Measurements from ENCODE around the gene ICE1.
"Not testable (repeated sequence)": the region's sequence is repeated elsewhere in the genome, so short reads cannot be mapped to it uniquely, and the experiment has no call there.

Gene ICE1

DNA sequence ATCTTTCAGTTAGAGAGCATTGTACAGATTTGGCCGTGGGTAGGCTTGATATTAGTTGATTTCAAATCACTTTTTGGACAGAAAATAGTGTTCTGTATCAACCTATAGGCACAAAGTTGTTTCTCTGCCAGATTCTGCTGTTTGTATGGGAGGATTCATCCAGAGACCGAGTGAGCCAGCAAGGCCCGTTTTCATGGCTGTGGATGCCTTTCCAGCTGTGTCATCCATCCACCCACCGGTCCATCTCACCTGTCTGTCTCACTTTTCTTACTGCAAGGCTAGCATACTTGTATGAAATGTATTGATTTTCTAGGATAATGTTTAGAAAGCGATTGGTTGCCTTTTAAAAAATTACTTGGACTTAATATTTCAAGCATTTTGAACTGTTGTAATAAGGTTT, 34.4 kb downstream of the ICE1 start:
- no peak for DNase-seq

DNA sequence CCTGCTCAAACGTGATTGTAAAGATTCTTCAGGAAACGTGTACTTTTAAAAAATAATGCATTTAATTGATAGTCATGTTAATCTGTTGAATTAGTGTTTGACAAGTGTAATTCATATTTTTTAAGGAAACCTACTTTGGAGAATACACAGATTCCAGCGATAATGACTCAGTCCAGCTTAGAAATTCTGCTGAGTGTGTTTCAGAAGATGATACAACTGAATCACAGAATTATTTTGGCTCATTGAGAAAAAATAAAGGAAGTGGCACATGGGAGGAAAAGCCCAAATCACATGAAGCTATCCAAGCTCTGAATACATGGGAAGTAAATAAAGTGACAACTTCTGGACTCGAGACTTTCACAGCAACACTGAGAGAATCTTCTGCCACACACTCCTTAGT, 37.8 kb downstream of the ICE1 start:
- no peak for DNase-seq

DNA sequence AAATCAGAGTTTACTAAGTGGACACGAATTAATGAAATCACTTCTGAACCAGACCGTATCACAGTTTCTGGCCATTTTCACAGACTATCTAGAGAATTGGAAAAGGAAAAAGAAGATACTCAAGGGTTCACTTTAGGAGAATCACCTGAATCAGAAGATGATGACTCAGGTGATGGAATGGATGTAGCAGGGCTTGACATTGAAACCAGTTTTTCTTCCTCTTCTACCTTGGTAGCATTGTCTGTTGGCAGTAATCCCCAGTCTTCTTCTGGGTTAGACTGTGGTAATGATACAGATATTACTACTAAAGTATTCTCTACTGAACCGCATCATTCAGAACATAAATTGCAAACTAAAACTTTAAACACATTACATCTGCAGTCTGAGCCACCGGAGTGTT, 38.5 kb downstream of the ICE1 start:
- no peak for DNase-seq

DNA sequence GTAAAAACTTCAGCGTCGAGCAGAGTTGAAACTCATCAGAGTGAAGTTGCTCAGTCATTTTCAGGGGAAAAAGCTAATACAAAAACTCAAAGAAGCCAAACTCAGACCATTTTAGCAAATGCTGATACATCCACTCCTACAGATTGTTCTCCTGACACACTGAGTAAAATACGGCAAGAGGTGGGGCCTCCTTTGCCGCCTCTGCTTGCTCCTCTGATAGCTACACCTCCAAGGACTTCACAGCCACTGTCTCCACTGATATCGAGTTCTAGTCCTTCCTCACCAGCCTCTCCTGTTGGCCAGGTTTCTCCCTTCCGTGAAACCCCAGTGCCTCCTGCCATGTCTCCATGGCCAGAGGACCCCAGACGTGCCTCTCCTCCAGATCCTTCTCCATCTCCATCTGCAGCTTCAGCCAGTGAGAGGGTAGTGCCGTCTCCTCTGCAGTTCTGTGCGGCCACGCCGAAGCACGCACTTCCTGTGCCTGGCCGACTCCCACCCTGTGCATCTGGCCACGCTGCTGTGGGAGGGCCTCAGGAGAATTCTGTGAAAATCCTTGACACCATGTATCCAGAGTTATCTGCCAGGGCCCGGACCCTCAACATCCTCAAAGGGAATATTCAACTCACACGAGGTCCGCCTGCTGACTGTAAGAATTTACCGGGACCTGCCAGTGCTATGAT, 41.7 kb downstream of the ICE1 start:
- no peak for DNase-seq

DNA sequence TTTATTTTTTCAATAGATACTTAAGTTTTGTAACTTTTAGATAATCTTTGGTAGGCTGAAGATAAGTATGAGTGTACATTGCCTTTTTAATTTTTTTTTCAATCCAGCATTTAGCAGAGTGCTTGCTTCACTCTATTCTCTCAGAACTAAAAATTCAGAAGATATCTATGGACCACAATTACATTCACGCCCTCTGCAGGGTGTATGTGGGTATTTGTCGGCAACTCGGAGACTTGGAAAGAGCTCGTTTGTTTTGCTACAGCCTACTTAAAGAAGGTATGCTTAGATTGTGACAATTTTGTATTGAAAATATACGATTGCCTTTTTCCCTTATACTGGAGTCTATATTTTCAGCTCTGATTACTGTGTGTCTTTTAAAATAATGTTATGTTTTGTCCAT, 43.8 kb downstream of the ICE1 start:
- no peak for DNase-seq

DNA sequence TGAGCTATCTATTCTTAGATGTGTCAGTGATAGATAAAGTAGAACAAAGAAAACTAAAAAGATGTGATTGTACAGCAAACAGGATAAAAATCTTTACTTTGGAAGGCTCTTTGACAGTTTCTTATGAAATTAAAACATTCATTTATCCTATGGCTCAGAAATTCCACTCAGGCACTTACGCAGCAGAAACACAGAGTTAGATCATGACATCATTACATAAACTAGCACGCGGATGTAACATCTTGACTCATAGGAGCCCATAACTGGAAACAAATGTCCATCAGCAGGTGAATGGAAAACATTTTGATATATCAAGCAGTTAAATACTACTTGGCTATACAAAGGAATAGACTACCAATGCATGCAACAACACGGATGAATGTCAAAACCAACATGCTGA, 45.3 kb downstream of the ICE1 start:
- no peak for DNase-seq

DNA sequence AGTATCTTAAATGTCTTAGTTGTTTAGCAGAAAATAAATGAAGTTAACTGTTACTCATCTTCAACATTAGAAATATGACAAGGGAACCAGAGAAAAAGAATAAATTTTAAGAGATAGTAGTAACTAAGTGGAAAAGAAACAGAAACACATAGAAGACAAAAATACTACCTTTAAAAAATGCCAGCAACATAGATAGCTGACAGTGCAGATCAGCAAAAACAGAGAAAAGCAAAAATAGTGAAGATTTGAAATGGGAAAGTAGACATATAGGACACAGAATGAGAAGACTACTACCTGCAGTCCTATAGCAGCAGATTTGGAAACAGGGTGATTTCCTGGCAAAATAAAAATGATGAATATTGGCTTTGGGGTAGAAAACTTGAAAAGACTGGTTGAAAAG, 48.5 kb downstream of the ICE1 start:
- no peak for DNase-seq

DNA sequence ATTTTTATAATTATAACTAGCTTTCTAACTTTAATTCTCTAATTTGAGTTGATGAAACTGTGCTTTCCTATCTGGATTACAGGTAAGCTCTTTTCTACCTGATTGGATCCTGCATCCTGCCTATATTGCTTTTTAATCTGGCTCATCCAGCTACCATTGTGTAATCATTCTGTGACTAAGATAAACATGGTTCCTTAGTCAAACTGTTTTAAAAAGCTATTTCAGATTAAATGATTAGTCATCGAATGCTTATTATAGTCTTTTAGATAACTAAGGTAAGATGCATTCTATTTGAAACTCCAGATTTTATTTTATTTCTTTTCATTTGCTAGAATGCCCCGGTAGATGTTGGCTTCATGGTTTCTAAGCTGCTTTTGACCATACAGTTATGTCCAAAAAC, 50.7 kb downstream of the ICE1 start:
- DNase-seq: no peak

DNA sequence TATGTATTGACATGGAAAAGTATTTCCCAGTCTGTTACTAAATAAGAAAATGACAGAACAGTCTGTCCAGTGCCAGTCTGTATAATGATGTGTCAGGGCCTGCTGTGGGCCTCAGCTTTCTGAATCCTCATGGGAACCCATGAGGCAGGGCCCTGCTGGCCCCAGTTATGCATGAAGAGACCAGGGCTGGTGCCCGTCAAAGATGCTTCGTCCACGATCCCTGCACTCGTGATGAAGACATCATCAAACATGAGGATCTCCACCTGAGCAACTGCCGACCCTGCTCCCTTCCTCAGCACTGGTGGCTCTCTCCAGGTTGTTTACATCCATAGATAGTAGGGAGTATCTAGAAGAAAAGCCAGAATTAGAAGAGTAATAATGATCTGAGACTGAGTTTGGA, 52.5 kb downstream of the ICE1 start:
- DNase-seq: no peak

DNA sequence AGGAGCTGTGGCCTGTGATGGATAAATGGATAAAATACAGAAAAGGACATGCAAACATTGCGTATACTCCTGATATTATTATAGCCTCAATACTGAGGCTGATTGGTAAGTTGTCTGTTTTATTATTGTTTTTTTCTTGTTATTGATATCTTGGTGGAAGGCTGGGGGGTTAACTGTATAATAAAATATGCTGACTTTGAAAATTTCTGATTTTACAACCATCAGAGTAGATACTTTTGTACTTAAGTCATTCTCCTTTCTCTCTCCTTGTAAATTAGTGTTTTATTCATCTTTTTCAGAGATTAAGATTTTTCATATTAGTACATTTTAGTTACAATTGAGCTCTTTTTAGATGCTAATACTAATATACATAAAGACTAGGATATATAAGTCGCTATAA, 53.5 kb downstream of the ICE1 start:
- DNase-seq: no peak

DNA sequence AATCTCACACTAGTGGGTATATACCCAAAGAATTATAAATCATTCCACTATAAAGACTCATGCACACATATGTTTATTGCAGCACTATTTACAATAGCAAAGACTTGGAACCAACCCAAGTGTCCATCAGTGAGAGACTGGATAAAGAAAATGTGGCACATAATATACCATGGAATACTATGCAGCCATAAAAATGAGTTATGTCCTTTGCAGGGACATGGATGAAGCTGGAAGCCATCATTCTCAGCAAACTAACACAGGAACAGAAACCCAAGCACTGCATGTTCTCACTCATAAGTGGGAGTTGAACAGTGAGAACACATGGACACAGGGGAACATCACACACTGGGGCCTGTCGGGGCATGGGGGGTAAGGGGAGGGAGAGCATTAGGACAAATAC, 57.1 kb downstream of the ICE1 start:
- DNase-seq: not testable (repeated sequence)

DNA sequence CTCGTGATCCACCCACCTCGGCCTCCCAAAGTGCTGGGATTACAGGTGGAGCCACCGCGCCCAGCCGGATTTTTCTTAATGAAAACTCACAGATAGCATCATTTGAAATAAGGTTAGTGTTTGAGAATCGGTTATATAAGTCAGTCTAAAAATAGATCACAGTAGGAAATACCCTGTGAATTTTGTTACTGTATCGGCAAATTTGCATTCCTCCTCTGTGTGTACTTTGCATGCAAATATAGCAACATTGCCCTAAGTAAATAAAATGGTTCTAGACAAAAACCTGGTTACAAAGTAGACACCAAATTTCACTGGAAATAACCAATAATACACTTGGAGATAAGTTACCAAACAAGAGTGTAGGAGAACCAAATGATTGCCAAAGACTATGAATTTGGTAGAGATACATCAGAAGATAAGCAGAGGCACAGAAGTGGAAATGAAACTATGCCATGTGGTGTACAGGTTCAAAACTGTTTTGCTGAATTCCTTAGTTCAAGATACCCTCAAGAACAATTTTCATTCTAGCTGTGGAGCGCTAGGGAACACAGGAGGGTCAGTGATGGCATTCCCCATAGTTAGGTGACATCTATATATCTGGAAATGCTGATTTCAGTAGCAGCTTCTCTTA, 58.1 kb downstream of the ICE1 start:
- DNase-seq: no peak

DNA sequence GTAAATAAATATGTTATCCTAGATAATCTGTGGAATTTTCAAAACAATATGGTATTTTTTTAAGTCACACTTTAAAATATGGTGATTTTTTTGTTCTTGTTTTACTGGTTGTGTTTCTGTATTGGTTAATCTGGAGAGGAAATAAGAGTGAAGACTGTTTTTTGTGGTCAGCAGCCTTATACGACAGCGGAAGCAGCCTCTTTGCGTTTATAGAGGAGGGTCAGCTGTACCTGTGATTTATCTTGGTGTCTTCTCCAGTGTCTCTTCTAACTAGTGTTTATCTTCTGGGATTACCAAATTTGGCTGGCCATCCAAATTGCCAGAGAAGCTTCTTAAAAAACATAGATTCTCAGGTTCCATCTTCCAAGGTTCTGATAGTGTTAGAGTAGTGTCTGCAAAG, 58.7 kb downstream of the ICE1 start:
- DNase-seq: no peak

DNA sequence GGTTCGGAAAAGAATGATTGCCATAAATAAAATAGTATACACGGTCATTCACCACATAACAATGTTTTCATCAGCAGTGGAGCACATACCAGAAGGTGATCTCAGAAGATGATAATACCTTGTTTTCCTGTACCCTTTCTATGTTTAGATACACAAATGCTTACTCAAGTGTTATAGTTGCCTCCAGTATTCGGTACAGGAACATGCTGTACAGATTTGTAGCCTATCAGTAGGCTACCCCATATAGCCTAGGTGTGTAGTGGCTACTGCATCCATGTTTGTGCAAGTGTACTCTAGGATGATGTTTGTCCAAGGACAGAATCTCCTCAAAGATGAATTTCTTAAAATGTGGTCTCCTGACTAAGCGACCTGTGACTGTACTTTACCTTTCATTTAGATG, 59.2 kb downstream of the ICE1 start:
- no peak for DNase-seq

DNA sequence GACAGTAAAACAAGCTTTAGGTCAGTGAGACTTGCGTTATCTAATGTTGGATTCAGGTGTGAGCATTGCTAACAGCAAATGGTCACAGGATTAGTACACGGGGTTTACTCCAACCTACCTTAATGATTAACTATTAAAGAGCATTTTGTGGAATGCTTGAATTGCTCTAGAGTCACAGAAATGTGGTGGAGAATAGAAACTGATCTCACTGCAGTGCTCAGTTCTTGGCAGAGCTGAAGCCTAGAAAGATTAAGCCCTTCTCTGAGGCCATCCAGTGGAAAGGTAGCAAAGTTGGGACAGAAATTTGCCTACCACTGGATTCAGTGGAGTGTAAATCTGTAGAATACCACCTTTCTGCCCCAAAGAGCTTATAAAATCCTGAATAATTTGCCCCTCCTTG, 60.9 kb downstream of the ICE1 start:
- no peak for DNase-seq

DNA sequence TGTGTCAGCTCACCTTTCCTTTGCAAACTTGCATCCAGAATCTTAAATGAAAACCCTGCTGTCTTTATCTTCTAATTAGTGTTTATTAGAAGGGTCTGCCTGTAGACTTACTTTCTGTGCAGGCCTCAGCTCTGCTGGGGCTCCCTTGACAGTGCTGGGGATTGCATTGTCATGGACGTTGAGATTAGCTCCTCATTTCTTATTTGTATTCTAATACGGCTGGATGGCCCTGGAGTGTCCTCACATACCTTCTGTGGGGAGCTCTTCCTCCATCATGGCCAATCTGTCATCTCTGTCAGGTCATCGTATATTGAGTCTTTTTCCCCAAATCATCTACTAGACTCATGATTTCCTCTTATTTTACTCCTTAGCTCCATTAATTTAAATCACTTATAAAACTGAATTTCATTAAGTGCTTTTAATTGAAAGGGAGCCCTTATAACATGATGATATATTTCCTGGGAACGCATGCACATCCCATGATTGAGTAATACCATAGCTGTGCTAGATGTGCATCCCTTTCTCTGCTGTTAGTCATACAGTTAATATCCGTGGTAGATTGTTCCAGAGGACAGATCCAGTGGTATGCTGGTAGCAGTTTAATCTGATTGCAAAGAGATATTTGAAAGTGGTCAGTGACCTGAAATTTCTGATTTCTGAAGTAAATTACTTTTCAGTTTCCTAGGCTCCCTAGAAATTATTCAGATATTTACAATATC, 61.6 kb downstream of the ICE1 start:
- no peak for DNase-seq

DNA sequence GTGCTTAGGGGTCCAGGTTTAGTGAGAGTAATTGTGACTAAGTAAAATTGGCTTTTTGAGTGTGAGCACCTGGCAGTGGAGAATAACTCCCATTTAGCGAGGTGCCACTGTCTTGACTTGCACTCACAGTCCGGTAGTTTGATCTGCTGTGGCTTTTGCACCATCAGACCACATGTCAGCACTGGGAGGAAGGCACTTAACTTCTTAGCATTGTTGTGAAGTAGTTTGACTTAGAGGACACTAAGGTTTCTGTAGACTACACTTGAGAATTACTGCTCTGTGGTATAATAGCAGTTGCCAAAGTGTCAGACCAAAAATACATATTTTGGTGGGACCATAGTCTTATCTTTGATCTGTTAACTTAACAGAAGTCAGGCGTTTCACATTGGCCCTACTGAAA, 63.6 kb downstream of the ICE1 start:
- DNase-seq: no peak

DNA sequence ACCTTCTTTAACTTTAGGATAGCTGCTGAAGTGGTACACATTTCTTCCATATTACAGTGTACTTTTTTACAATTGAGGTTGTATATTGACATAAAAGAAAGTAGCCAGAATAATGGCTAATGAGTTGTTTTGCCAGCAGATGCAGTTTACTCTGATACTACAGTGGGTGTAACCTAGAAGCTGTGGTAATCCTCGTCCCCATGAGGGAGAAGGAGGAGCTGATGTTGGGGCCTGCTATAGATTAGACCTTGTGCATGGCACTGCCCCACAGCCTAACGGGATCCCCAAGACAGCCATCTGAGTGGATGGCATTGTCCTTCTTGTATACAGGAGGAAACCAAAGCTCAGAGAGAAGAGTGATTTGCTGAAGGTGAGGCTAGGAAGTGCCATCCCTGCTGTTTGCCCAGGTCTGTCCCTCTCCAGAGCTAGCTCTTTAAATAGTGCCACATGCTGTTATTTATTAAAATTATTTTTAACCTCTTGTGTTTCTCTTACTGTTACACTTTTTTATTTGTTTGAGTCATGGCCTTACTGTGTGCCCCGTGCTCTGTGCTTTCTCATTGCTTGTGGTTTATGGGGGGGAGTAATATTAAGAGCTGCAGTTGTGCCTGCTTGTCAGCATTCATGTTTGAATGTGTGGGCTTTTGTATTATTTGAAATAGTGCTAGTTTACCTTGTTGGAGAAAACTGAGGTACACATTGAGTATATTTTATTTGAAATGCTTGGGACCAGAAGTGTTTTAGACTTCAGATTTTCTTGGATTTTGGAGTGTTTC, 65.3 kb downstream of the ICE1 start:
- DNase-seq: no peak

DNA sequence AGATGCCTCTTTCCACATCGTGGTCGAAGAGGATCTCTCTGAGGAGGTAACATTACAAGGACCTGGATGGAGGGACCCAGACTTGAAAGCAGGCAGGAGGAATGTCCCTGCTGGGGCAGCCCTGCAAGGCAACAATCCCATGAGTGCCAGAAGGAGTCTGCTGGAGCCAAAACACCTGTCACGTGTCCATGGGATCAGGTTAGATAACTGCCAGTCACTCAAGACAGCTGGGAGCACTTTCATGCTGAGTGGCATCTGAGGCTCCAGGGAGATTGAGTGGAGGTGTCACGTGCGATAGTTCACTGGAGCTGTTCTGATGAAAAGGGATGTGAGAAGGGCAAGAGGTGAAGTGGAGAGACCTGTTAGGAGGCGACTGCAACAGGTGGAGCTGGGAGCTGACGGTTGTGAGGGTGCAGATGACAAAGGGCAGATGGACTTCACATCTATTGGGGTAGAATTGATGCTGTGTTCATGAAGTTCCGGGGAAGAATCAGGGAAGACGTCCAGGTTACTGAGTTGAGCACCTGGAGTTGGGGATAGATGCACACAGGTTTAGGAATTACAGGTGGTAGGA, 68.4 kb downstream of the ICE1 start:
- DNase-seq: no peak

DNA sequence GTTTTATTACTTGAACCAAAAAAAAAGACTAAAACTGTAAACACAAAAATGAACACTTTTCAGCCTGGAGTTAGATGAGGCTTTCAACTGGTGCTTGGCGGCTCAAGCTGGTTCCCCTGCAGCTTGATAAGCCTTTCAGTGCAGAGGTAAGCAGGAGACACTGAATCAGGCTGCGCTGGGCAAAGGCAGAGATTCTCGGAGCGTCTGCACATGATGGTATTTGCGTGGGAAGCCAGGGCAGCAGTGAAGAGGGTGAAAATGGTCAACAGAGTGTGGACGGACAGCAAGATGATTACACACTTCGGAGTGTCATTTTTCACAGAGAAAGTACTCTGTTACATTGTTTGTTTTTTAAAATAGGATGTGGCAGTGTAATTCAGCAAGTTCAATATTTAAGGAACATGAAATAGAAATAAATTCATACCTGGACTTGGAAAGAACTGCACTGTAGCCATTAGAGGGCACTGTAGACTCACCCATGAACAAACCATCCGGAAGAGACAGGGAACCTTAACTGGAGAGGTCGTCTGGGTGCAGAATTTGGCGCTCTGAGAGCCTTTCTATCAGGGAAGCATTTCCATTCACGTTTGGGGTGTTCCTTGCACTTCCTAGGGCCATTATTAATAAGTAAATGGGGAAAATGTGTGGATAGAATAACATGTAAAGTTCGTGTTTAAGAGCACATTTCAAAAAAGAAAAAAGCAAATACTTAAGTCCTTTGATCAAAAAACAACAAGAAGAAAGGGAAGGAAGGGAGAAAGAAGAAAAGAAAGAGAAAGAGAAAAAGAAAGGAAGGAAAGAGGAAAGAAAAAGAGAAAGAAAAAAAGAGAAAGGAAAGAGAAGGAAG, 69.8 kb downstream of the ICE1 start:
- DNase-seq: peak; percentile 41

DNA sequence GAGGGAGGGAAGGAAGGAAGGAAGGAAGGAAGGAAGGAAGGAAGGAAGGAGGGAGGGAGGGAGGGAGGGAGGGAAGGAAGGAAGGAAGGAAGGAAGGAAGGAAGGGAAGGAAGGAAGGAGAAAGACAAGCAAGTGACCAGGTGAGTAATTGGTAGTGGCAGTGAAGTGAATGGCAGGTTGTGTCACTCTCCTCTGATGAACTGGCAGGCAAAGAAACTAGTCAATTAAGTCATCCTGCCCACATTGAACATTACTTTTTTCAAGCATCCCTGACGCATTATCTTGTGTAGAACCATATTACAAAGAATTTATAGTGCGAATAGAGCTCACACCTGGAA, 70.4 kb downstream of the ICE1 start:
- not testable (repeated sequence) for DNase-seq
